ENCODE measurements around the gene ANKDD1A. TPM values are rescaled to one million over a fixed set of nuclear protein-coding genes. Genes with fewer than 3 reads are reported as not detected.
A peak's percentile ranks its signal among the peaks of the same experiment; 100 is the strongest.

ANKDD1A gene
- total RNA-seq, 4 donors from 2014 or later = 5.9 to 18.5 (median 7.5) TPM

DNA sequence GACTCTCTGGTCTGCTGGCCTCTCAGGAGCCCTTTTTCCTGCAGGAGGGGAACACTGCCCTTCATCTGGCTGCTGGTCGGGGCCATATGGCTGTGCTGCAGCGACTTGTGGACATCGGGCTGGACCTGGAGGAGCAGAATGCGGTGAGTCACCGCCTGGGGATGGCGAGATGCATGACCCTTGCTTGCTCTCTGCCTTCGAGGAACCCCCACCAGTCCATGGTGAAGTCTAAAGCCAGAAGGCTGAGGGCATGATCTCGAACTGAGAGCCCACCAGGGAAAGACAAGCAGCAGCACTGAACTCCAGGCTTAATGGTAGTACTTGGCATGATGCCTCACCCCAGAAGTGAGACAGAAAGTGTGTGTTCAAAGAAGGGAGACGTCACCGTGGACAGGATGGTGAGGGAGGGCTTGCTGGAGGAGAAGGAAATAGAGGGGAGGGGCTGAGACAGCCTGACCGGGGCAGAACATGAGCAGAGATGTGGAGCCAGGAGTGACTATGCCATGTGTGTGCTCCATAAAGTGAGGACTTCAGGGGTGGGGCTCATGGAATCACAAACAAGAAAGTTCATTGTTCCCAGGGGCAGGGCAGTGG is 19.2 kb downstream of the ANKDD1A start:
- no peak for DNase-seq (ENCODE audit: low spot score)
- TF ChIP-seq, protein P1, sequence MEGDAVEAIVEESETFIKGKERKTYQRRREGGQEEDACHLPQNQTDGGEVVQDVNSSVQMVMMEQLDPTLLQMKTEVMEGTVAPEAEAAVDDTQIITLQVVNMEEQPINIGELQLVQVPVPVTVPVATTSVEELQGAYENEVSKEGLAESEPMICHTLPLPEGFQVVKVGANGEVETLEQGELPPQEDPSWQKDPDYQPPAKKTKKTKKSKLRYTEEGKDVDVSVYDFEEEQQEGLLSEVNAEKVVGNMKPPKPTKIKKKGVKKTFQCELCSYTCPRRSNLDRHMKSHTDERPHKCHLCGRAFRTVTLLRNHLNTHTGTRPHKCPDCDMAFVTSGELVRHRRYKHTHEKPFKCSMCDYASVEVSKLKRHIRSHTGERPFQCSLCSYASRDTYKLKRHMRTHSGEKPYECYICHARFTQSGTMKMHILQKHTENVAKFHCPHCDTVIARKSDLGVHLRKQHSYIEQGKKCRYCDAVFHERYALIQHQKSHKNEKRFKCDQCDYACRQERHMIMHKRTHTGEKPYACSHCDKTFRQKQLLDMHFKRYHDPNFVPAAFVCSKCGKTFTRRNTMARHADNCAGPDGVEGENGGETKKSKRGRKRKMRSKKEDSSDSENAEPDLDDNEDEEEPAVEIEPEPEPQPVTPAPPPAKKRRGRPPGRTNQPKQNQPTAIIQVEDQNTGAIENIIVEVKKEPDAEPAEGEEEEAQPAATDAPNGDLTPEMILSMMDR (IDR thresholded peaks at IDR 0.05) = no peak
- no peak for ATAC-seq (ENCODE audit: low FRiP score)

DNA sequence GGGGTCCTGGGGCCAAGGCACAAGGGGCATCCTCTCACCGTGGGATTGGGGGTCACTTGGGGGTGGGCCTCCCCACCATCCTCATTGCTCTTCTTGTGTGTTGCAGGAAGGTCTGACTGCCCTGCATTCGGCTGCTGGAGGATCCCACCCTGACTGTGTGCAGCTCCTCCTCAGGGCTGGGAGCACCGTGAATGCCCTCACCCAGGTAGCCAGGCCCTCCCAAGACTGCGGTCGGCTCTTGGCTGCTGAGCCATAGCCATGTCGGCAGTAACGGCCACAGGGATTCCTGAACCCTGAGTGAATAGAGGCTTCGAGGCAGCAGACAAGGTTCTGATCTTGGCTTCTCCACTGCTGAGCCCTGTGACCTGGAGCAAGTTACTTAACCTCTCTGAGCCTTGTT is 19.7 kb downstream of the ANKDD1A start:
- DNase-seq (ENCODE audit: low spot score) (no peak), ATAC-seq (ENCODE audit: low FRiP score) (no peak)
- TF ChIP-seq, protein P1 (IDR thresholded peaks at IDR 0.05) = no peak

DNA sequence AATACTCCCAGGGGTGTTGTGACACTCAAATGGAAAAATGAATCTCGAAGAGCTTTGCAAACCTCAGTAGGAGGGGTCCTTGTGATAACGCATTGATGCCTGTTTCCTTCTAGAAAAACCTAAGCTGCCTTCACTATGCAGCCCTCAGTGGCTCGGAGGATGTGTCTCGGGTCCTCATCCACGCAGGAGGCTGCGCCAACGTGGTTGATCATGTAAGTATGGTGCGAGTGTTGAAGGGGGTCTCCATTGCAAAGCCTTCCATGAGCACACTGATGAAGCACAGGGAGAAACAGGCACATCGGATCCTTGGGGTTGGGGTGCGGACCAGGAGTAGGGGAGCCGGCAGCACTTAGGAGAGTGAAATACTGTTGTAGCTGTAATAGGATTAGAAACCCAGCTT is 22.3 kb downstream of the ANKDD1A start:
- DNase-seq (ENCODE audit: low spot score) (no peak), ATAC-seq (ENCODE audit: low FRiP score) (no peak)
- TF ChIP-seq, protein P1 (IDR thresholded peaks at IDR 0.05) = no peak

DNA sequence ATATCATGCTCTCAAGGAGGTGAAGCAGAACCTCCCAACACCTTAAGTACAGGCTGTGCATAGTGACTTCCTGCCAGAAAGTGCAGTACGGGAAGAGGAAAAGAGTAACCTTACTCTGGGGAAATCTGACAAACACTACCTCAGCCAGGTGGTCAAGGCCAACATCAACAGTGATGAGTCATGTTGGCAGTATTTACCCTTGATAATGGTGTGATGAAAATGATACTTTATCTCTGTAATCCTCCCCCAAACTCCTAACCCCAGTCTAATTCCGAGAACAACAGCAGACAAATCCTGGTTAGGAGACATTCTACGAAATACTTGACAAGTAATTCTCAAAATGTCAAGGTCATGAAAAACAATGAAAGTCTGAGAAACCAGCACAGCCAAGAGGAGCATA is 26.5 kb downstream of the ANKDD1A start:
- DNase-seq (ENCODE audit: low spot score) (no peak), ATAC-seq (ENCODE audit: low FRiP score) (peak; percentile 89)
- TF ChIP-seq, protein P1 (IDR thresholded peaks at IDR 0.05) = no peak

DNA sequence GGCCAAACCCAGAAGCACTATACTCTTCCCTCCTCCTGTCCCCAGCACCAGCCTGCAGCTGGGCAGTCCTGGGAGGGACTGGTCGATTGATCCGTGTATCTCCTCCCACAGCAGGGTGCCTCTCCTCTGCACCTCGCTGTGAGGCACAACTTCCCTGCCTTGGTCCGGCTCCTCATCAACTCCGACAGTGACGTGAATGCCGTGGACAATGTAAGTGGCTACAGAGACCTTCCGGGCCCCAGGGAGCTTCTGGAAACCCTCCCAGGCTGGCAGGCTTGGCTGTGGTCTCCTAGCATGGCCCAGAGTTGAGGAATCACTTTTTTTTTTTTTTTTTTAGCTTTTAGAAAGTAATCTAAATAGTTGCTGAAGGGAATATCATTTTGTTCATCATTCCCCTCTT is 30.7 kb downstream of the ANKDD1A start:
- DNase-seq (ENCODE audit: low spot score) (no peak), ATAC-seq (ENCODE audit: low FRiP score) (no peak)
- TF ChIP-seq, protein P1 (IDR thresholded peaks at IDR 0.05) = no peak

DNA sequence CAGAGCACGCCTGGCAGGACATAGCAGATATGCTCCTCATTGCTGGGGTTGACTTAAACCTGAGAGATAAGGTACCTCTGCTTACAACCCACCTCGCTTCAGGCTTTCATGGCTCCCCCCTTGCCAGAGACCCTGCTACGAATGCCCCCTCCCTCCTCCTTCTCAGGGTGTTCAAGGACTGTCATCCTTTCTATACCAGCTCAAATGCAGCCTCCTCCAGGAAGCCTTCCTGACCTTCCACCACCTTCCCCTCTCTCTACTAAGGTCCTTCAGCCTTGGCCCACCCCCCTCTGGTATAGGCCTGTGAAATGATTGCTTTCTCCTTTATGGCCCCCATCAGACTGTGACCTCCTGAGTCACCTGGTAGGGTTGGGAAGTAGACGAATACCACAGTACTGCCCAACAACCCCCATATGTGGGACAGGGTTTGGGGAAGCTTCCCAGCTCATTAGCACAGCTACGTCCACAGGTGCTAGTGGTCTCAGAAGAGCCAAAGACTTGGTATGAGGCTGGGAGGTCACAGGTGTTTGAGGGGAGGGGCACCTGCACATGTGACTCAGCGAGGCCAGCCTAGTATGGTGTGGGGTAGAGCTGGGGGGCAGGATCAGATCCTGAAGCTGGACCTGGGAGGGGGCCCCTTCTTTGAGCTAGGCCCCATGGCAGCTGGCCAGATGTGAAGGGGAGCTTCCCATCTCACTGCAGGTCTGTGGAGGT is 32.0 kb downstream of the ANKDD1A start:
- TF ChIP-seq, protein P1 (IDR thresholded peaks at IDR 0.05) = no peak
- ATAC-seq (ENCODE audit: low FRiP score) (no peak), DNase-seq (ENCODE audit: low spot score) (no peak)

DNA sequence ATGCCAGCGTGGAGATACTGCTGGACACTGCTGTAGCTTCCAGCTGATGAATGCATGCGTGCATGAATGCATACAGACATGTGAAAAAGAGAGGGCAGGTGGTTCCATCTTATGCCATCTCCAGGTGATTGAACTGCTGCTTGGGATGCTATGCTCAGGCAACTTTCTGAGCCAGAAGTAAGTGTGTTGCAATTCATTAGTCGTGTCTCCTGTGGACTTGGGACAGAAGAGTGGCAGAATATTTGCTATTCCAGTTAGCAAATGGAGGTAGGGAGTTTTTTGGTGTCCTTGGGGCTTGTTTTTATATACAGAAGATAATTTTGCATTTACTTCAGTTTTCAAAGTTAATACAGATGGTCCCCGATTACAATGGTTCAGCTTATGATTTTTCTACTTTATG is 33.3 kb downstream of the ANKDD1A start:
- TF ChIP-seq, protein P1 (IDR thresholded peaks at IDR 0.05) = no peak
- no peak for DNase-seq (ENCODE audit: low spot score)
- no peak for ATAC-seq (ENCODE audit: low FRiP score)
